Measurements from ENCODE around the gene ETFA. TPM values are rescaled to one million over a fixed set of nuclear protein-coding genes. Genes with fewer than 3 reads are reported as not detected.

ETFA gene
- polyA plus RNA-seq, 2 donors: 43.5 to 111 TPM

- peaks cover 0 to 4% of the 10 kb centered on the region in 2 donors for H3K4me1 ChIP-seq (ENCODE audit: control insufficient read depth in 2 of 2, insufficient read depth in 2 of 2, low read length in 1 of 2)
- no peak overlapping the region for H3K4me3 ChIP-seq (ENCODE audit: low read depth in 1 of 2, low read length in 2 of 2)
- no peaks in the 10 kb centered on the region for H3K27me3 ChIP-seq (ENCODE audit: control insufficient read depth in 1 of 2, insufficient read depth in 2 of 2, low read length in 2 of 2)
- 75 to 76% methylated on average over 3 of the region's 3 CpGs for WGBS, 2 donors
- H3K27ac ChIP-seq (ENCODE audit: low read depth in 2 of 2, low read length in 1 of 2): no peak overlapping the region
- peaks cover 0 to 7% of the 10 kb centered on the region in 2 donors for H3K36me3 ChIP-seq (ENCODE audit: control insufficient read depth in 2 of 2, insufficient read depth in 2 of 2, low read length in 1 of 2)
- no peaks in the 10 kb centered on the region for H3K9me3 ChIP-seq (ENCODE audit: control insufficient read depth in 2 of 2, insufficient read depth in 1 of 2, low read depth in 1 of 2, low read length in 1 of 2)
Measured at GRCh38 chr15:76235186-76235826, 76.0 kb downstream of the ETFA start.

GRCh38 chr15:76234337-76234889 is 76.9 kb downstream of the ETFA start:
- 52 to 59% methylated on average over 4 of the region's 4 CpGs for WGBS, 2 donors
- H3K9me3 ChIP-seq (ENCODE audit: control insufficient read depth in 2 of 2, insufficient read depth in 1 of 2, low read depth in 1 of 2, low read length in 1 of 2): no peaks in the 10 kb centered on the region
- no peaks in the 10 kb centered on the region for H3K27me3 ChIP-seq (ENCODE audit: control insufficient read depth in 1 of 2, insufficient read depth in 2 of 2, low read length in 2 of 2)
- H3K4me3 ChIP-seq (ENCODE audit: low read depth in 1 of 2, low read length in 2 of 2): no peak overlapping the region
- peaks cover 0 to 7% of the 10 kb centered on the region in 2 donors for H3K36me3 ChIP-seq (ENCODE audit: control insufficient read depth in 2 of 2, insufficient read depth in 2 of 2, low read length in 1 of 2)
- no peak overlapping the region for H3K27ac ChIP-seq (ENCODE audit: low read depth in 2 of 2, low read length in 1 of 2)
- H3K4me1 ChIP-seq (ENCODE audit: control insufficient read depth in 2 of 2, insufficient read depth in 2 of 2, low read length in 1 of 2): peaks cover 0 to 4% of the 10 kb centered on the region in 2 donors

GRCh38 chr15:76233921-76234320 is 77.3 kb downstream of the ETFA start:
- Histone ChIP-seq H3K4me3 (ENCODE audit: low read depth in 1 of 2, low read length in 2 of 2) (no peak overlapping the region), H3K4me1 (ENCODE audit: control insufficient read depth in 2 of 2, insufficient read depth in 2 of 2, low read length in 1 of 2) (peaks cover 0 to 4% of the 10 kb centered on the region in 2 donors), H3K27ac (ENCODE audit: low read depth in 2 of 2, low read length in 1 of 2) (no peak overlapping the region), H3K9me3 (ENCODE audit: control insufficient read depth in 2 of 2, insufficient read depth in 1 of 2, low read depth in 1 of 2, low read length in 1 of 2) (no peaks in the 10 kb centered on the region), H3K27me3 (ENCODE audit: control insufficient read depth in 1 of 2, insufficient read depth in 2 of 2, low read length in 2 of 2) (no peaks in the 10 kb centered on the region), H3K36me3 (ENCODE audit: control insufficient read depth in 2 of 2, insufficient read depth in 2 of 2, low read length in 1 of 2) (peaks cover 0 to 7% of the 10 kb centered on the region in 2 donors)
- 65 to 81% methylated on average over 1 of the region's 1 CpG for WGBS, 2 donors

DNA sequence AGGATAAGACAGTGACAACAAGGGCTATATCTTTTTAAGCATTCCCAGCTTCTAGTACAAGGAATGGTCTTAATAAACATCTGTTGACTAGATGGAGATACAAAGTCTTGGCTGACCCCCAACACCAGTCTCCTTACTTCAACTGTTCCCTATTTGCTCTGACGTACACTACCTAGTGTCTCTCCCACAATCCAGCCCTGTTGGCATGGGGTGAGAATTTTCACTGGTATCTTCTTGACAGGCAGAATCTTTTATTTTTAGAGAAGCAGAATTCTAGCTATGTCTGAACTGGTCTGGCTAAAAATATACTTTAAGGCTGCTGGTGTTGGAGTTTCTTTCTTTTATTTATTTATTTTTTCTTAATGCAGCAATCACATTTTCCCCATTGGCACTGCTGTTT is 82.0 kb downstream of the ETFA start:
- Histone ChIP-seq H3K4me1 (ENCODE audit: control insufficient read depth in 2 of 2, insufficient read depth in 2 of 2, low read length in 1 of 2) (no peaks in the 10 kb centered on the region), H3K36me3 (ENCODE audit: control insufficient read depth in 2 of 2, insufficient read depth in 2 of 2, low read length in 1 of 2) (peaks cover 3 to 11% of the 10 kb centered on the region in 2 donors), H3K9me3 (ENCODE audit: control insufficient read depth in 2 of 2, insufficient read depth in 1 of 2, low read depth in 1 of 2, low read length in 1 of 2) (no peaks in the 10 kb centered on the region), H3K4me3 (ENCODE audit: low read depth in 1 of 2, low read length in 2 of 2) (no peak overlapping the region), H3K27ac (ENCODE audit: low read depth in 2 of 2, low read length in 1 of 2) (no peak overlapping the region), H3K27me3 (ENCODE audit: control insufficient read depth in 1 of 2, insufficient read depth in 2 of 2, low read length in 2 of 2) (no peaks in the 10 kb centered on the region)
- WGBS, 2 donors: 75 to 98% methylated on average over 1 of the region's 1 CpG

- H3K4me3 ChIP-seq (ENCODE audit: low read depth in 1 of 2, low read length in 2 of 2): no peak overlapping the region
- no peaks in the 10 kb centered on the region for H3K4me1 ChIP-seq (ENCODE audit: control insufficient read depth in 2 of 2, insufficient read depth in 2 of 2, low read length in 1 of 2)
- no peak overlapping the region for H3K27ac ChIP-seq (ENCODE audit: low read depth in 2 of 2, low read length in 1 of 2)
- no peaks in the 10 kb centered on the region for H3K27me3 ChIP-seq (ENCODE audit: control insufficient read depth in 1 of 2, insufficient read depth in 2 of 2, low read length in 2 of 2)
- no peaks in the 10 kb centered on the region for H3K9me3 ChIP-seq (ENCODE audit: control insufficient read depth in 2 of 2, insufficient read depth in 1 of 2, low read depth in 1 of 2, low read length in 1 of 2)
- H3K36me3 ChIP-seq (ENCODE audit: control insufficient read depth in 2 of 2, insufficient read depth in 2 of 2, low read length in 1 of 2): peaks cover 9 to 12% of the 10 kb centered on the region in 2 donors
- 89 to 92% methylated on average over 2 of the region's 2 CpGs for WGBS, 2 donors
Measured at GRCh38 chr15:76223521-76223920, 87.7 kb downstream of the ETFA start.

GRCh38 chr15:76222159-76222558 is 89.1 kb downstream of the ETFA start:
- peaks cover 9 to 12% of the 10 kb centered on the region in 2 donors for H3K36me3 ChIP-seq (ENCODE audit: control insufficient read depth in 2 of 2, insufficient read depth in 2 of 2, low read length in 1 of 2)
- peaks cover 2 to 5% of the 10 kb centered on the region in 2 donors for H3K4me1 ChIP-seq (ENCODE audit: control insufficient read depth in 2 of 2, insufficient read depth in 2 of 2, low read length in 1 of 2)
- 94 to 96% methylated on average over 4 of the region's 4 CpGs for WGBS, 2 donors
- H3K9me3 ChIP-seq (ENCODE audit: control insufficient read depth in 2 of 2, insufficient read depth in 1 of 2, low read depth in 1 of 2, low read length in 1 of 2): no peaks in the 10 kb centered on the region
- no peaks in the 10 kb centered on the region for H3K27me3 ChIP-seq (ENCODE audit: control insufficient read depth in 1 of 2, insufficient read depth in 2 of 2, low read length in 2 of 2)
- H3K4me3 ChIP-seq (ENCODE audit: low read depth in 1 of 2, low read length in 2 of 2): no peak overlapping the region
- H3K27ac ChIP-seq (ENCODE audit: low read depth in 2 of 2, low read length in 1 of 2): no peak overlapping the region

DNA sequence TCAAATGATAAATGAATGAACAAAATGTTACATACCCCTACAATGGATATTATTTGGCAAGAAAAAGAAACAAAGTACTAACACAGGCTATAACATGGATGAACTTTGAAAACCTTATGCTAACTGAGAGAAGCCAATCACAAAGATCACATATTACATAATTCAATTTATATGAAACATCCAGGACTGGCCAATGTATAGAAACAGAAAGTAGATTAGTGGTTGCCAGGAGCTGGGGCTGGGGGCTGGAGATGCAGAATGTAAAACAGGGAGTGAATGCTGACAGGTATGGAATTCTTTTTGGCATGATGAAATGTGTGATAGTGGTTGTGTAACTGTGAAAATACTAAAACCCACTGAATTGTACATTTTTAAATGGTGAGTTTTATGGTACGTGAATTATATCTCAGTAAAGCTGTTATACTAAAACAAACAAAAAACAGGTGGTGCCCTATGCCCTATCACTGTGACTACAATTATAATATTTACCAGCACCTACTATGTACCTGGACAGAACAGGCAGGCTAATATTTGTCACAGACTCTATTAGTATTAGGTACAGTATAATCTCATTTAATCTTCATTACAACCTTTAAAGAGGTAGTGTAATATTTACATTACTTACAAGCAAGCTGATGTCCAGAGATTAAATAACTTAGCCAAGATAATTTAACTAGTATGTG is 90.0 kb downstream of the ETFA start:
- Histone ChIP-seq H3K27ac (ENCODE audit: low read depth in 2 of 2, low read length in 1 of 2) (no peak overlapping the region), H3K4me1 (ENCODE audit: control insufficient read depth in 2 of 2, insufficient read depth in 2 of 2, low read length in 1 of 2) (peaks cover 2 to 5% of the 10 kb centered on the region in 2 donors), H3K36me3 (ENCODE audit: control insufficient read depth in 2 of 2, insufficient read depth in 2 of 2, low read length in 1 of 2) (peaks cover 9 to 12% of the 10 kb centered on the region in 2 donors), H3K9me3 (ENCODE audit: control insufficient read depth in 2 of 2, insufficient read depth in 1 of 2, low read depth in 1 of 2, low read length in 1 of 2) (no peaks in the 10 kb centered on the region), H3K4me3 (ENCODE audit: low read depth in 1 of 2, low read length in 2 of 2) (no peak overlapping the region), H3K27me3 (ENCODE audit: control insufficient read depth in 1 of 2, insufficient read depth in 2 of 2, low read length in 2 of 2) (no peaks in the 10 kb centered on the region)
- 77 to 97% methylated on average over 1 of the region's 1 CpG for WGBS, 2 donors

- Histone ChIP-seq H3K36me3 (ENCODE audit: control insufficient read depth in 2 of 2, insufficient read depth in 2 of 2, low read length in 1 of 2) (peaks cover 9 to 16% of the 10 kb centered on the region in 2 donors), H3K27me3 (ENCODE audit: control insufficient read depth in 1 of 2, insufficient read depth in 2 of 2, low read length in 2 of 2) (no peaks in the 10 kb centered on the region), H3K4me3 (ENCODE audit: low read depth in 1 of 2, low read length in 2 of 2) (no peak overlapping the region), H3K4me1 (ENCODE audit: control insufficient read depth in 2 of 2, insufficient read depth in 2 of 2, low read length in 1 of 2) (peaks cover 2 to 5% of the 10 kb centered on the region in 2 donors), H3K27ac (ENCODE audit: low read depth in 2 of 2, low read length in 1 of 2) (no peak overlapping the region), H3K9me3 (ENCODE audit: control insufficient read depth in 2 of 2, insufficient read depth in 1 of 2, low read depth in 1 of 2, low read length in 1 of 2) (no peaks in the 10 kb centered on the region)
- WGBS, 2 donors: 86 to 91% methylated on average over 5 of the region's 5 CpGs
Measured at GRCh38 chr15:76217882-76218217, 93.4 kb downstream of the ETFA start.

DNA sequence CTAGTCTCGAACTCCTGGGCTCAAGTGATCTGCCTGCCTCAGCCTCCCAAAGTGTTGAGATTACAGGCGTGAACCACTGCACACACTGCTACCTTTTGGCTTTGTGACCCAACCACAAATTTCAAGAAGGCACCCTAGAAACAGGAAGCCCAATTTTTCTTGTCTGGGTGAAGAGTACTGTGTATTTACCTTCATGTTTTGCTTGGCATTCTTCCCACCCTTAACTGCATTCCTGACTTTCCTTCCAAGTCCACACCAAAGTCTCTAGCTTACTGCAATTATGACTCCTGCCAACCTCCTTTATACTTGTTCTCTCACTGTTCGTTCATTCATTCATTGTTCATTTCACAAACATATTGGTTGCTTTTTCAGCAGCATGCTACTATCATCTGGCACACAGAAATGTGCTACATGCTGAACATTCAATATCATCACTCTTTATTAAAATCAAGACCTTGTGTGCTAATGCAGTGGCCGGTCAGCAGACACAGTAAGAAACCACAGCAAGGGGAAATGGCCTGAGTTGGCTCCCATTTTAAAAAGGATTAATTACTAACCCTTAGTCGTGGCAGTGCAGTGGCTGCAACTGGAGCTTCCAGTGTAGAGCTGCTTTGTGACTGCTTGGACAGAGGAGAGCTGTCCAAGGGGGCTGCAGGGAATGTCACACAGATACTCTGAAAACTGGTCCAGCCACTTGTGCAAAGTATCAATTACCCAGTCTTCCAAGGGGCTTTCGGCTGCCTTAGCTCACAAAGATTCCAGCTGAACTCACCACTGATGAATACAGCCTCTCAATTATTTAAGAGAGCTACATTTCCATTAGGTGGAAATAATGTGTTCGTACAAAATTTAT is 94.0 kb downstream of the ETFA start:
- peaks cover 11 to 16% of the 10 kb centered on the region in 2 donors for H3K36me3 ChIP-seq (ENCODE audit: control insufficient read depth in 2 of 2, insufficient read depth in 2 of 2, low read length in 1 of 2)
- no peaks in the 10 kb centered on the region for H3K9me3 ChIP-seq (ENCODE audit: control insufficient read depth in 2 of 2, insufficient read depth in 1 of 2, low read depth in 1 of 2, low read length in 1 of 2)
- H3K4me1 ChIP-seq (ENCODE audit: control insufficient read depth in 2 of 2, insufficient read depth in 2 of 2, low read length in 1 of 2): peaks cover 2 to 5% of the 10 kb centered on the region in 2 donors
- no peak overlapping the region for H3K4me3 ChIP-seq (ENCODE audit: low read depth in 1 of 2, low read length in 2 of 2)
- WGBS, 2 donors: 56 to 67% methylated on average over 7 of the region's 7 CpGs
- no peaks in the 10 kb centered on the region for H3K27me3 ChIP-seq (ENCODE audit: control insufficient read depth in 1 of 2, insufficient read depth in 2 of 2, low read length in 2 of 2)
- no peak overlapping the region for H3K27ac ChIP-seq (ENCODE audit: low read depth in 2 of 2, low read length in 1 of 2)

Measured in esophagus (tissue), 2 donors.